Right atrium auricular region (tissue), 2 donors: Measurements from ENCODE around the gene TMEM186. TPM values are rescaled to one million over a fixed set of nuclear protein-coding genes. Genes with fewer than 3 reads are reported as not detected.

ENCODE experiments used
- DNase-seq: peaks from one replicate; pipeline ENCODE4 v3.0.0-alpha.2; 2019; ENCODE audit warnings: low spot score
- H3K27ac ChIP-seq, 2 donors: fragments of 200-600 bp; sonication (generic); 1 replicate in 1 of 2; 2 replicates in 1 of 2; pipeline ENCODE4 v1.5.1; 2016 to 2019
- H3K27me3 ChIP-seq, 2 donors: fragments of 200-600 bp; sonication (generic); one replicate each; pipeline versions ENCODE4 v1.5.1 to v1.6.0; 2017 to 2019
- H3K36me3 ChIP-seq: fragments of 200-600 bp; sonication (generic); one replicate; pipeline ENCODE4 v1.5.1; 2016
- H3K4me1 ChIP-seq, 2 donors: fragments of 200-600 bp; sonication (generic); one replicate each; pipeline versions ENCODE4 v1.5.1 to v1.6.0; 2017 to 2019
- H3K4me3 ChIP-seq, 2 donors: fragments of 200-600 bp; sonication (generic); 1 replicate in 1 of 2; 2 replicates in 1 of 2; pipeline ENCODE4 v1.5.1; 2017 to 2019; ENCODE audit warnings: mild to moderate bottlenecking in 1 of 2, moderate library complexity in 1 of 2
- H3K9me3 ChIP-seq, 2 donors: fragments of 200-600 bp; sonication (generic); one replicate each; pipeline ENCODE4 v1.5.1; 2019
- CTCF ChIP-seq, 2 donors: fragments of 200-600 bp; sonication (generic); IDR thresholded peaks; one replicate each; pipeline ENCODE4 v1.5.1; 2019; ENCODE audit warnings: antibody characterized with exemption in 2 of 2
- total RNA-seq, 2 donors: library from RNA; depleted of rRNA; stranded (reverse); fragments of >200 nt; gene quantifications; one replicate each; pipeline ENCODE4 v1.1.0, GENCODE V29; 2016

The TMEM186 gene
- total RNA-seq, 2 donors from 2014 or later = 6.3 to 7.6 TPM

- TF ChIP-seq CTCF (IDR thresholded peaks at IDR 0.05) = no peak
- H3K36me3 ChIP-seq = peaks cover 33% of the 10 kb centered on the region
Measured at GRCh38 chr16:8822403-8822802, 25.0 kb upstream of the TMEM186 start.

GRCh38 chr16:8819411-8820034 lies 22.1 kb upstream of the TMEM186 start:
- TF ChIP-seq CTCF (IDR thresholded peaks at IDR 0.05) = no peak
- no peaks in the 10 kb centered on the region for H3K27me3 ChIP-seq
- no peak overlapping the region for H3K4me3 ChIP-seq
- peaks cover 50% of the 10 kb centered on the region for H3K36me3 ChIP-seq
- DNase-seq = no peak
- no peaks in the 10 kb centered on the region for H3K9me3 ChIP-seq
- H3K27ac ChIP-seq = peak overlapping the region in 1 of 2 donors; percentile 15
- H3K4me1 ChIP-seq = peaks cover 0 to 10% of the 10 kb centered on the region in 2 donors

More at GRCh38 chr16:8822403-8822802, 25.0 kb upstream of the TMEM186 start:
- Histone ChIP-seq H3K9me3 (no peaks in the 10 kb centered on the region), H3K4me3 (no peak overlapping the region), H3K4me1 (peaks cover 0 to 10% of the 10 kb centered on the region in 2 donors), H3K27me3 (no peaks in the 10 kb centered on the region), H3K27ac (no peak overlapping the region)
- no peak for DNase-seq

DNA sequence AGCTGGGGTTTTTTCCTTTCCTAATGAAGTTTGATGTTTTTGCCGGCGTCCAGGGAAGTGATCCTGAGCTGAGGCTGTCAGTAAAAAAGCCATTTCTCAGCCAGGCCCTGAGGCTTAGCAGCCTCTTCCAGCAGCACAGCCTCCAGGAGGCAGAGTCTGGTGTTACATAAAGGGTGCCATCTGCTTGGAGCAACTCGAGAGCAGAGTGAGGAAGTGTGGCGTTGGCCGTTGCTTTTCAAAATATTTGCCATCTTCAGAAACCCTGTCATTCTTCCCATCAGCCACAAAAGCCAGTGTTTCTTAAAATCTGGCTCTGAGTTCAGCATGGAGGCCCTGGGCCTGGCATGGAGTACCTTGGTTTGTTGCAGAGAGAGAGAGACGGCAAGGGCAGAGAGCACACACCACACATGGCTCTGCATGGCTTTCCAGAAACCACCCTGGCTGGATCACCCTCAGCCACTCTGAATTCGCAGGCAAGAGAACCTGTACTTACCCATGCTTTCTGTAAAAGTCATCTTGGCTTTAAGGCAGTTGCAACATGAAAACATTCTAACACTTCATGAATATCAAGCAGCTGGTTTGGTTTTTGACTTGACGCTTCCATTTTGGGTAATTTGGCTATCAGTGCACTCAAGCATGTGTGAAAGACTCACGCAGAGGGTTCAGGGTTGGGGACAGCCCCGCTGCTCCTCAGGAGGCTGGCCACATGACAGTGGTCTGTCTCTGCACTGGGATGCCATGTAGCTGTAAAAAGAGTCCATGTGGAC lies 21.2 kb upstream of the TMEM186 start:
- Histone ChIP-seq H3K27ac (peak overlapping the region in 1 of 2 donors; percentile 24), H3K4me1 (peaks cover 0 to 10% of the 10 kb centered on the region in 2 donors), H3K4me3 (no peak overlapping the region), H3K36me3 (peaks cover 51% of the 10 kb centered on the region), H3K9me3 (no peaks in the 10 kb centered on the region), H3K27me3 (no peaks in the 10 kb centered on the region)
- no peak for DNase-seq
- TF ChIP-seq CTCF (IDR thresholded peaks at IDR 0.05) = no peak

GRCh38 chr16:8816967-8817655 lies 19.7 kb upstream of the TMEM186 start:
- Histone ChIP-seq H3K27me3 (no peaks in the 10 kb centered on the region), H3K36me3 (peaks cover 67% of the 10 kb centered on the region), H3K4me3 (no peak overlapping the region), H3K9me3 (no peaks in the 10 kb centered on the region), H3K4me1 (peaks cover 0 to 10% of the 10 kb centered on the region in 2 donors), H3K27ac (no peak overlapping the region)
- no peak for DNase-seq
- no peak for TF ChIP-seq CTCF (IDR thresholded peaks at IDR 0.05)

GRCh38 chr16:8814095-8814806 lies 16.8 kb upstream of the TMEM186 start:
- Histone ChIP-seq H3K4me1 (peaks cover 0 to 9% of the 10 kb centered on the region in 2 donors), H3K36me3 (peaks cover 82% of the 10 kb centered on the region), H3K4me3 (no peak overlapping the region), H3K27ac (no peak overlapping the region), H3K27me3 (no peaks in the 10 kb centered on the region), H3K9me3 (no peaks in the 10 kb centered on the region)
- TF ChIP-seq CTCF (IDR thresholded peaks at IDR 0.05) = no peak
- no peak for DNase-seq
